Tibial nerve (tissue), 4 donors: ENCODE results near the gene EMP2. TPM values are rescaled to one million over a fixed set of nuclear protein-coding genes. Genes with fewer than 3 reads are reported as not detected.

Experiments
- DNase-seq, 2 donors: peaks; one replicate each; pipeline ENCODE4 v3.0.0-alpha.2; 2019; ENCODE audit warnings: low spot score in 2 of 2
- H3K27ac ChIP-seq, 4 donors: fragments of 200-600 bp; sonication (generic) in 3 of 4; one replicate each; pipeline ENCODE4 v1.5.1; 2017 to 2019; ENCODE audit warnings: mild to moderate bottlenecking in 1 of 4
- H3K27me3 ChIP-seq, 2 donors: fragments of 200-600 bp; sonication (generic) in 1 of 2; one replicate each; pipeline versions ENCODE4 v1.5.1 to v1.6.0; 2017 to 2019
- H3K36me3 ChIP-seq, 3 donors: fragments of 200-600 bp; sonication (generic); one replicate each; pipeline ENCODE4 v1.5.1; 2018 to 2019
- H3K4me1 ChIP-seq, 4 donors: fragments of 200-600 bp; sonication (generic) in 3 of 4; one replicate each; pipeline ENCODE4 v1.5.1; 2017 to 2019
- H3K4me3 ChIP-seq, 4 donors: fragments of 200-600 bp; sonication (generic) in 3 of 4; one replicate each; pipeline ENCODE4 v1.5.1; 2017 to 2019; ENCODE audit warnings: mild to moderate bottlenecking in 1 of 4, moderate library complexity in 1 of 4
- H3K9me3 ChIP-seq, 4 donors: fragments of 200-600 bp; sonication (generic) in 3 of 4; one replicate each; pipeline ENCODE4 v1.5.1; 2017 to 2019
- EP300 ChIP-seq, 2 donors: sonication (generic); formaldehyde crosslinking; IDR thresholded peaks; one replicate each; pipeline ENCODE4 v1.6.1; 2017; ENCODE audit warnings: antibody characterized with exemption in 2 of 2, mild to moderate bottlenecking in 1 of 2
- POLR2A ChIP-seq, 2 donors: fragments of 450-650 bp; IDR thresholded peaks; one replicate each; pipeline ENCODE4 v1.6.1; 2017; ENCODE audit warnings: antibody characterized with exemption in 2 of 2, mild to moderate bottlenecking in 2 of 2, moderate library complexity in 2 of 2
- WGBS, 2 donors: methylation state at CpG; one replicate each; pipeline ENCODE4 v1.1.5; 2018; 5-methylcytosine and 5-hydroxymethylcytosine counted together
- total RNA-seq, 4 donors: library from RNA; depleted of rRNA; stranded (reverse); fragments of >200 nt; gene quantifications; one replicate each; pipeline ENCODE4 v1.1.0, GENCODE V29; 2016
- TF ChIP-seq, protein P1 (sequence below), 5 experiments: fragments of 200-600 bp in 3 of 5; fragments of 450-650 bp in 2 of 5; sonication (generic) in 3 of 5; IDR thresholded peaks; one replicate each; pipeline ENCODE4 v1.5.1; 2016 to 2019; ENCODE audit warnings: antibody characterized with exemption in 5 of 5, mild to moderate bottlenecking in 3 of 5, moderate library complexity in 2 of 5

The EMP2 gene
- total RNA-seq, 4 donors from 2014 or later: 60.5 to 72.1 (median 65.5) TPM

DNA sequence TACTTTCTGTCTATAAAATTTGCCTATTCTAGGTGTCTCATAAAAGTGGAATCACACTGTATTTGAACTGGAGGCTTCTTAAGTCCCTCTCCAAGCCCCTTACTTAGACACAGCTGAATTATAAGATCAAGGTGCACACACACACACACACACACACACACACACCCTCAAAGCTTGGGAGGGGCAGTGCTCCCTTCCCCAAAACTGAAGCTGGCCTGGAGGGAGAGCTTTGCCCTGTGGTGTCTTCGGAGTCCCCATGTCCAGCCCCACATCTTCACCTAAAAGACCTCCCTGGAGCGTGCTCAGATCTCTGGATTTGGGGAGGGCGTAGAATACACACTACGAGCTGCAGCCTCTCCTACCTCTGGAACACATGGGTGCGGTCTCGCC is 828 bp downstream of the EMP2 start:
- Histone ChIP-seq H3K27me3 (no peaks in the 10 kb centered on the region), H3K27ac (peak overlapping the region; percentile 84 to 95 (median 94)), H3K36me3 (no peaks in the 10 kb centered on the region), H3K4me3 (peak overlapping the region; percentile 48 to 77 (median 72)), H3K9me3 (no peaks in the 10 kb centered on the region), H3K4me1 (peaks cover 0 to 55% (median 34%) of the 10 kb centered on the region in 4 donors)
- WGBS, 2 donors: 4 to 6% methylated on average over 6 of the region's 6 CpGs
- DNase-seq: no peak
- TF ChIP-seq, protein P1, sequence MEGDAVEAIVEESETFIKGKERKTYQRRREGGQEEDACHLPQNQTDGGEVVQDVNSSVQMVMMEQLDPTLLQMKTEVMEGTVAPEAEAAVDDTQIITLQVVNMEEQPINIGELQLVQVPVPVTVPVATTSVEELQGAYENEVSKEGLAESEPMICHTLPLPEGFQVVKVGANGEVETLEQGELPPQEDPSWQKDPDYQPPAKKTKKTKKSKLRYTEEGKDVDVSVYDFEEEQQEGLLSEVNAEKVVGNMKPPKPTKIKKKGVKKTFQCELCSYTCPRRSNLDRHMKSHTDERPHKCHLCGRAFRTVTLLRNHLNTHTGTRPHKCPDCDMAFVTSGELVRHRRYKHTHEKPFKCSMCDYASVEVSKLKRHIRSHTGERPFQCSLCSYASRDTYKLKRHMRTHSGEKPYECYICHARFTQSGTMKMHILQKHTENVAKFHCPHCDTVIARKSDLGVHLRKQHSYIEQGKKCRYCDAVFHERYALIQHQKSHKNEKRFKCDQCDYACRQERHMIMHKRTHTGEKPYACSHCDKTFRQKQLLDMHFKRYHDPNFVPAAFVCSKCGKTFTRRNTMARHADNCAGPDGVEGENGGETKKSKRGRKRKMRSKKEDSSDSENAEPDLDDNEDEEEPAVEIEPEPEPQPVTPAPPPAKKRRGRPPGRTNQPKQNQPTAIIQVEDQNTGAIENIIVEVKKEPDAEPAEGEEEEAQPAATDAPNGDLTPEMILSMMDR (IDR thresholded peaks at IDR 0.05): no peak
- no peak for TF ChIP-seq EP300 (IDR thresholded peaks at IDR 0.05)
- no peak for TF ChIP-seq POLR2A (IDR thresholded peaks at IDR 0.05)

DNA sequence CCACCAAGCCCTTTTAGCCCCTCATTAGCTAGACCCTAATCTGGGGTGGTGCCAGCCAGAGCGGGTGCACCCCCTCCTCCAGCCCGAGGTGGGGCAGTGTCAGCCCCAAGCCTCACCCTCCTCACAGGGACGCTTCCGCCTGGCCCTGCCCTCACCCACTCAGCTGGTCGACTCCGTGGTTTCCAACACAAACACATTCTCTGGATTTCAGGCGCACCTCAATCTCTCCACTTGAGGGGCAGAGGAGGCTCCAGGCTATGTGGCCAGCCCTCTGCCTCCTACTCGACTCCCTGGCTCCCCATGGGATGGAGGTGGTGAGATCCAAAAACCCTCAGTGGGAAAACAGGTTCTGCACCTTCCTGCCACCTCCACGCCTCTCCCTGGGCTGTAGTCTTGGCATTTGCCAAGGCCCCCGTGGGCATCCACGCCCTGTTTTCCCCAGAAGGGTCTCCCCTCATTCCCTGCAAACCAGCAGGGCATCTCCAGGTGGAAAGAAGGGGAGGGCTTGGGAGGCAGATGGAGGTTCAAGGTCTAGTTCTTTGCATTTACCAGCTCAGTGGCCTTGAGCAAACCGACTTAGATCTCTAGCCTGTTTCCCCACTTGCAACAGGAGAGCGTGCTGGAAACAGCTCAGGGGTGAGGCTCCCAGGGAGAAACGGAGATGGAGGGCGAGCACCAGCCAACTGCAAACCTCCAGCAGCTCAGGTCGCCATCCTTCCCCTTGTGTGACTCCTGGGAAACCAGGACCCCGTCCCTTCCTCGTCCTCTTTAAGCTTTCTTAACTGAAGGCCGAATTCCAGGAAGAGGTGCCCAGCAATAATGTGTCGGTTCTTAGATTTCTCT is 1.7 kb downstream of the EMP2 start:
- DNase-seq: no peak
- TF ChIP-seq, protein P1 (IDR thresholded peaks at IDR 0.05): no peak
- TF ChIP-seq EP300 (IDR thresholded peaks at IDR 0.05): no peak
- Histone ChIP-seq H3K4me3 (peak overlapping the region; percentile 48 to 77 (median 72)), H3K27ac (peak overlapping the region; percentile 84 to 95 (median 94)), H3K9me3 (no peaks in the 10 kb centered on the region), H3K27me3 (no peaks in the 10 kb centered on the region), H3K36me3 (no peaks in the 10 kb centered on the region), H3K4me1 (peaks cover 0 to 55% (median 34%) of the 10 kb centered on the region in 4 donors)
- WGBS, 2 donors: 25% methylated on average over 19 to 20 of the region's 20 CpGs

DNA sequence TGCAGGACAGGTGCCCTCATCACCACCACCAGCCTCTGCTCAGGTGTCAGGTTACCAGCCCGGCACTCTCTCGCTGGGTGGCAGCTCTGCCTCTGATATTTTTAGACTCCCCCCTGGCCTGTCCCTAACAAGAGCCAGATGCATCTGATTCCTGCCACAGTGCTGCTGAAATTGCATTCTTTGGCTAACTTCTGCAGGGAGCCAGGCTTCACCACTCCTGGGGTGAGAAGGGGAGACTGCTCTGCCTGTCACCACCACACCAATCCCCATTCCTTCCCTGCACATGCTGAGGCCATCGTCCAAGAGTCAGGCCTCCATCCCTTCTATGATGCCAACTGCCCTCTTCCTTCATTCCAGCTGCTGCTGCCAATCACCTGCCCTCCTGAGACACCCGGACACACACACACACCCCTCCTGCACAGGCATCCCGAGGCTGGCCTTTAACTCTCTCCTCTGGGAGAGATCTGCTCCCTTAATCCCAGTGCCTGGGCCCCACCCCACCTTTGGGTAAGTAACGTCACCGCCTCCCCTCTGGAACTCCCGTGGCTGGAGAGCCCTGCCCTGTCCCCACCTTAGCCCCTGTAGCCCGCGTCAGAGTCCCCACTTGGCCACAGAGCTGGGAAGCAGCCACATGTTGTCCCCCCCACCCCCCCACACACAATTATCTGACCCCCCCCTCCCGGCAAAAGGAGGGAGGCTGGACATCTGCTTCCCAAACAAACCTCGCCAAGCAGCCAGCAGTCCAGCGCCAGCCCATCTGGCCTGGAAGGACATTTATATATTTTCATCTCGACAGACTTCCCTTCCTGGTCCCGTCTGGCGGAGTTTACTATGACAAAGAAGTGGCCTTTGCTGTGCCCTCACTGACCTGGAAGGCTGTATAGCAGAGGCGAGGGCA is 2.8 kb downstream of the EMP2 start:
- peak overlapping the region; percentile 84 to 95 (median 94) for H3K27ac ChIP-seq
- H3K36me3 ChIP-seq: no peaks in the 10 kb centered on the region
- H3K4me3 ChIP-seq: peak overlapping the region in 3 of 4 donors; percentile 48 to 77 (median 70)
- TF ChIP-seq POLR2A (IDR thresholded peaks at IDR 0.05): no peak
- TF ChIP-seq, protein P1 (IDR thresholded peaks at IDR 0.05): no peak
- TF ChIP-seq EP300 (IDR thresholded peaks at IDR 0.05): no peak
- no peaks in the 10 kb centered on the region for H3K9me3 ChIP-seq
- peaks cover 0 to 55% (median 34%) of the 10 kb centered on the region in 4 donors for H3K4me1 ChIP-seq
- H3K27me3 ChIP-seq: no peaks in the 10 kb centered on the region
- 19 to 27% methylated on average over 17 of the region's 17 CpGs for WGBS, 2 donors
- DNase-seq: no peak

DNA sequence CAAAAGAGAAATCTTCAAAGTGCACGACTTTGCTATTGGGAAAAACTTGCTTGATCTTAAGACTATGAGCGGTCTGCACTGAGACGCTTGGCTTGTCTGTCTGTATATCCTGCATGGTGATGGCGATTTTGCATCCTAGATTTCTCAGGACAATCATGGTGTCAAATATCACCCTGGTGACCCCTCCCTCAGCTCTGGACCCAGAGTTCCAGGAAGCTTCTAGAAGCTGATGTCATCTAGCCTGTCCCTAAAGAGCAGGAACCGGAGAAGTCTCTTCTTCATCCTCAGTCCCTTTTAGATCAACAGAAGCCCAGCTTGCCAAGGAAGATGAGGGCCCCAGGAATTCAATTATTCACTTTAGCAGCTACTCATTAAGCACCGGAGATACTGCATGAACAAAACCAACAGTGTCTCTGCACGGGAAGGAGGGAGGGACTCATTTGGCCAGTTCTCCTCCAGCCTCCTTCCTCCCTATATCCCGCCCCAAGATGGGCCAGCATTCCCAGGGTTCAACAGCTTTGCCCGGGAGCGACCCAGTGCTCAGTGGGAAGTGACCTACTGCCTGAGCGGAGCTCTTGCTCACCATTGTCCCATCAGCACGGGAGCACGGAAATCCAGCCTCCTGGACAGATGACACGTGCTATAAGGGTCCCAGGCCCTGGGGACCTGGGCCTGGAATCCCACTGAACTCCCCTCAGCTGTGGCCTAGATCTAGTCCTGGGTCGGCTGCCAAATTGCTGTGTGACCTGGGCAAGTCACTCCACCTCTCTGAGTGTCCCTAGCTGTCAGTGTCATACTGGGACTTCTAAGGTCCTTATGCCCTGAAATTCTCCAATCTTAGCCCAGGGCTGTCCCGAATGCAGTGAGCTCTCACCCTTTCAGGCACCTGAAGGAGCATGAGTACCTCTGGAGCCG is 3.8 kb downstream of the EMP2 start:
- no peak for DNase-seq
- peaks cover 0 to 7% (median 0%) of the 10 kb centered on the region in 3 donors for H3K36me3 ChIP-seq
- H3K4me3 ChIP-seq: peak overlapping the region in 1 of 4 donors; percentile 16
- TF ChIP-seq EP300 (IDR thresholded peaks at IDR 0.05): no peak
- TF ChIP-seq POLR2A (IDR thresholded peaks at IDR 0.05): no peak
- TF ChIP-seq, protein P1 (IDR thresholded peaks at IDR 0.05): no peak
- H3K4me1 ChIP-seq: peaks cover 0 to 57% (median 34%) of the 10 kb centered on the region in 4 donors
- 31 to 34% methylated on average over 17 of the region's 17 CpGs for WGBS, 2 donors
- H3K27ac ChIP-seq: peak overlapping the region; percentile 51 to 95 (median 88)
- no peaks in the 10 kb centered on the region for H3K27me3 ChIP-seq
- no peaks in the 10 kb centered on the region for H3K9me3 ChIP-seq
